ENCODE results near the gene CHRNA4.

The CHRNA4 gene

DNA sequence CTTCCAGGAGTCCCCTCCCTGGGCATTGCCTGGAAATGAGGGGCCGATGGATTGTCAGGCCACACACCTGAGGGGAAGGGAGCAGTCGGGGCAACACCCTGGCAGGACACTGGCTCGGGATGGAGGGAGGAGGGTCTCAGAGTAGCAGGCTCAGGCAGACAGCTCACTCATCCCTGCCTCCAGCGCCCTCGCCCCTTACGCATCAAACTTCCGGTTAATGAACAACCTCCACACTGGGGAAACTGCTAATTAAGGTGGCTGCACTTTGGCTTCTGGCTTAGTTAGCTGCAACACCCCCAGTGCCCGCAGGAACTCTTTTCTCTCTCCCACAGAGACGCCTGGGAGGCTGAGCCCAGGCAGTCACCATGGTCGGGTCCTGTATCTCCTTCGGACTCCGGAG is 13.4 kb upstream of the CHRNA4 start:
- Histone ChIP-seq H3K9me3 (ENCODE audit: low read length) (no peaks in the 10 kb centered on the region), H3K27me3 (ENCODE audit: control insufficient read depth in 1 of 2, insufficient read depth in 2 of 2, low read length in 2 of 2) (peaks cover 0 to 41% of the 10 kb centered on the region in 2 donors), H3K4me1 (ENCODE audit: insufficient read depth, low read length) (no peaks in the 10 kb centered on the region)

GRCh38 chr20:63373996-63374395 is 12.8 kb upstream of the CHRNA4 start:
- no peak overlapping the region for H3K27ac ChIP-seq (ENCODE audit: low read depth, low read length)
- no peak overlapping the region for H3K4me3 ChIP-seq (ENCODE audit: low read depth in 1 of 2, low read length in 2 of 2)
- H3K27me3 ChIP-seq (ENCODE audit: control insufficient read depth in 1 of 2, insufficient read depth in 2 of 2, low read length in 2 of 2) = peaks cover 0 to 41% of the 10 kb centered on the region in 2 donors
- H3K9ac ChIP-seq (ENCODE audit: low read length) = no peak overlapping the region
- H3K4me1 ChIP-seq (ENCODE audit: insufficient read depth, low read length) = no peaks in the 10 kb centered on the region
- H3K36me3 ChIP-seq (ENCODE audit: insufficient read depth, low read length) = no peaks in the 10 kb centered on the region
- no peaks in the 10 kb centered on the region for H3K9me3 ChIP-seq (ENCODE audit: low read length)

More for the DNA sequence above, 13.4 kb upstream of the CHRNA4 start:
- Histone ChIP-seq H3K27ac (ENCODE audit: low read depth, low read length) (no peak overlapping the region), H3K9ac (ENCODE audit: low read length) (no peak overlapping the region), H3K36me3 (ENCODE audit: insufficient read depth, low read length) (no peaks in the 10 kb centered on the region), H3K4me3 (ENCODE audit: low read depth in 1 of 2, low read length in 2 of 2) (no peak overlapping the region)

DNA sequence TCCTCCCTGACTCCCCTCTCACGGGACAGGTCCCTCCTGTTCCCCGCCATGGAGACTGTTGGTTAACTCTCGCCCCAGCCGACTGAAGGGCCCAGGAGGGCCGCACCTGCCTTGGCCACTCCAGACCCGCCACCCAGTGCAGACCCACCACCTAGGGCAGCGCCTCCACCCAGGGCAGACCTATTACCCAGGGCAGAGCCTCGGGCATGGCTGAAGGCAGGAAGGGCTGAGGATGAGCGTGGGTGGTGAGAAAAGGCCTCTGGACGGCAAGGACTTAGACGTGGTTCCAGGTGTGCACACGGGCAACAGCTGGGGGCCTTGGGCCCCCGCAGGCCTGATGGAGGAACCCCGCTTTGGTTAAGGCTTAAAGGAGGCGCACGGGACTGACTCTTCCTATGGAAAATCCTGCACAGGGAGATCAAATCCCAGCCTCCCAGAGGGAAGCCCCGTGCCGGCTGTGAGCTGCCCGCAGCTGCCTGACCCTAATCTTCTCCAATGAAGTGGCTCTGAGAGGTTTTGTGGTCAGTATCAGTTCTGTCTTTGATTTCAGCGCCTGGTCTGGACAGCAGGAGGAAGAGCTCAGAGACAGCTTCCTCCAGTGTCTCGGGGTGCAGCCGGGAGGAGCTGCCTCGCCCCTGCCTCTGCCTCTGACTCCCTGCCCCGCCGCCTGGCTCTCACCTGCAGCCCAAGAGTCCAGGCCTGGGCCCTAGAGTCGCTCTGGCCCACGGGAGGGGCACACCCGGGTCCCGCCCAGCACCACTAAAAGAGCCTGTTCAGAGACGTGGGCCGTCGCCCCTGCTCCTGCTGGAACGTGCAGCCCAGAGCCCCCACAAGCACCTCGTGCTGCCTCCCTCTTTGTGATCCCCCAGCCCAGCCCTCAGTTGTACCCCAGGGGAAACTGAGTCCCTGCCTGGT is 12.1 kb upstream of the CHRNA4 start:
- Histone ChIP-seq H3K9me3 (ENCODE audit: low read length) (no peaks in the 10 kb centered on the region), H3K4me3 (ENCODE audit: low read depth in 1 of 2, low read length in 2 of 2) (no peak overlapping the region), H3K27me3 (ENCODE audit: control insufficient read depth in 1 of 2, insufficient read depth in 2 of 2, low read length in 2 of 2) (peaks cover 0 to 41% of the 10 kb centered on the region in 2 donors), H3K4me1 (ENCODE audit: insufficient read depth, low read length) (no peaks in the 10 kb centered on the region), H3K9ac (ENCODE audit: low read length) (no peak overlapping the region), H3K27ac (ENCODE audit: low read depth, low read length) (no peak overlapping the region), H3K36me3 (ENCODE audit: insufficient read depth, low read length) (no peaks in the 10 kb centered on the region)

GRCh38 chr20:63371291-63371865 is 10.2 kb upstream of the CHRNA4 start:
- H3K36me3 ChIP-seq (ENCODE audit: insufficient read depth, low read length) = no peaks in the 10 kb centered on the region
- peaks cover 0 to 31% of the 10 kb centered on the region in 2 donors for H3K27me3 ChIP-seq (ENCODE audit: control insufficient read depth in 1 of 2, insufficient read depth in 2 of 2, low read length in 2 of 2)
- H3K9ac ChIP-seq (ENCODE audit: low read length) = no peak overlapping the region

DNA sequence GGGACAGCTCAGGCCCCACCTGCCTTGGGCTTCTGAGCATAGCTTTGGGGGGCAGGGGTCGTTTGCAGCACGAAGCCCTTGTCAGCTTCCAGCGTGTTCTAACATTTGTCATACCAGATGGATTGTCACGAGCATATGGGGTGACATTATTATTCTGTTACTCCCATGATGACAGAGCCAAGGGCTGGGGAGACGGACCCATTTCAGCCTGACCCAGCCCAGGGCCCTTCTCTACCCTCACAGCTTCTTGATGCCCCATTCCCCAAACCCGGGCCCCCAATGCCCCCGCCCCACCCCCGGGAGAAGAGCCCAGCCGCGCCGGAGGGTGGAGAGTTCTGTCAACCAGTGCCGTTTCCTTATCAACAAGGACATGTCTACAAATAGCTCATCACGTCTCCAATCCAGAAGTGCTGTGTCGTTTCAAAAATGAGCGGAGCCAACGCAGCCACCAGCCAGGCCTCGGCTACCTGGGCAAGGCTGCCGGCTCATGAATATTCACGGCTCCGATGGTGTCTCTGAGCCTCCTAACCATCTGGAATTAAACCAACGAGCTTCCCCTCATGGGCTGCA is 9.6 kb upstream of the CHRNA4 start:
- Histone ChIP-seq H3K27ac (ENCODE audit: low read depth, low read length) (no peak overlapping the region), H3K4me3 (ENCODE audit: low read depth in 1 of 2, low read length in 2 of 2) (no peak overlapping the region), H3K36me3 (ENCODE audit: insufficient read depth, low read length) (no peaks in the 10 kb centered on the region), H3K9ac (ENCODE audit: low read length) (no peak overlapping the region), H3K4me1 (ENCODE audit: insufficient read depth, low read length) (no peaks in the 10 kb centered on the region), H3K9me3 (ENCODE audit: low read length) (no peaks in the 10 kb centered on the region), H3K27me3 (ENCODE audit: control insufficient read depth in 1 of 2, insufficient read depth in 2 of 2, low read length in 2 of 2) (peaks cover 0 to 27% of the 10 kb centered on the region in 2 donors)

More at GRCh38 chr20:63371291-63371865, 10.2 kb upstream of the CHRNA4 start:
- Histone ChIP-seq H3K27ac (ENCODE audit: low read depth, low read length) (no peak overlapping the region), H3K9me3 (ENCODE audit: low read length) (no peaks in the 10 kb centered on the region), H3K4me1 (ENCODE audit: insufficient read depth, low read length) (no peaks in the 10 kb centered on the region), H3K4me3 (ENCODE audit: low read depth in 1 of 2, low read length in 2 of 2) (no peak overlapping the region)

GRCh38 chr20:63369724-63370617 is 8.8 kb upstream of the CHRNA4 start:
- H3K4me1 ChIP-seq (ENCODE audit: insufficient read depth, low read length) = no peaks in the 10 kb centered on the region
- H3K36me3 ChIP-seq (ENCODE audit: insufficient read depth, low read length) = no peaks in the 10 kb centered on the region
- no peak overlapping the region for H3K27ac ChIP-seq (ENCODE audit: low read depth, low read length)
- H3K9ac ChIP-seq (ENCODE audit: low read length) = no peak overlapping the region
- peaks cover 0 to 21% of the 10 kb centered on the region in 2 donors for H3K27me3 ChIP-seq (ENCODE audit: control insufficient read depth in 1 of 2, insufficient read depth in 2 of 2, low read length in 2 of 2)
- no peaks in the 10 kb centered on the region for H3K9me3 ChIP-seq (ENCODE audit: low read length)
- no peak overlapping the region for H3K4me3 ChIP-seq (ENCODE audit: low read depth in 1 of 2, low read length in 2 of 2)

DNA sequence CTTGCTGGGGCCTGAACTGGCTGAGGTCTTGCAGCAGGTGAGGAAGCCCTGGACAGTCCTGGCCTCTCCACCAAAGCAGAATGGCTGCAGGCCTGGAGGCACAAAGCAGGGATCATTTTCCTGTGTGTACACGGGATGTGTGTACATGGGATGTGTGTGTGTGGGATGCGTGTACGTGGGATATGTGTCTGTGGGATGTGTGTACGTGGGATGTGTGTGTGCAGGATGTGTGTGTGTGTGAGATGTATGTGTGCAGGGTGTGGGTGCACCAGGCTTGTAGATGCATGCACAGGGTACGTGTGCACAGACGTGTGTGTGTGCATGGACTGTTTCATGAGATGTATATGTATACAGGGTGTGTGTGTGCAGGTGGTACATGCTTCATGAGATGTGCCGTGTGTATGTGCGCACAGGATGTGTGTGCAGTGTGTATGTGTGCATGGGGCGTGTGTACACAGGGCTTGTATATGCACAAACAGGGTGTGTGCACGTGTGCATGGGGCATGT is 7.9 kb upstream of the CHRNA4 start:
- H3K27ac ChIP-seq (ENCODE audit: low read depth, low read length) = no peak overlapping the region
- no peaks in the 10 kb centered on the region for H3K9me3 ChIP-seq (ENCODE audit: low read length)
- H3K4me1 ChIP-seq (ENCODE audit: insufficient read depth, low read length) = no peaks in the 10 kb centered on the region
- H3K9ac ChIP-seq (ENCODE audit: low read length) = no peak overlapping the region
- H3K27me3 ChIP-seq (ENCODE audit: control insufficient read depth in 1 of 2, insufficient read depth in 2 of 2, low read length in 2 of 2) = peaks cover 0 to 21% of the 10 kb centered on the region in 2 donors
- H3K4me3 ChIP-seq (ENCODE audit: low read depth in 1 of 2, low read length in 2 of 2) = no peak overlapping the region
- H3K36me3 ChIP-seq (ENCODE audit: insufficient read depth, low read length) = no peaks in the 10 kb centered on the region

DNA sequence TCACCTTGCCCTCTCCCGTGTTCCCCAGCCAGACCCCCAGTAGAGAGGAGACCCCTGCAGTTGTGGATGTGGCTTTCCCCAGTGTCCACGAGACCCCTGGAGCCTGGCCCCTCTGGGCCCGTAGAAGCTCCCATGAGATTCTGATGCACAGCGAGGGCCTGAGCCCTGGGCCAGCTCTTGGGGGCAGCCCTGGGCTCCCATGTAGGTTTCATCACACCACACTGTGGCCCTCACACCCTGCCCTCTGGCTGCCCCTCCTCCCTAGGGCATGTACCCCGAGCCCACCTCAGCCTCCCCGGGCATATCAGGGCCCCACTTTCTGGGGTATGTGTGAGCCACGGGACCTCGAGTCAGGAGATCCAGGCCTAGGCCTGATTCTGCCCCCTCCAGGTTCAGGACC is 7.0 kb upstream of the CHRNA4 start:
- Histone ChIP-seq H3K27me3 (ENCODE audit: control insufficient read depth in 1 of 2, insufficient read depth in 2 of 2, low read length in 2 of 2) (peaks cover 0 to 25% of the 10 kb centered on the region in 2 donors), H3K9ac (ENCODE audit: low read length) (no peak overlapping the region), H3K36me3 (ENCODE audit: insufficient read depth, low read length) (no peaks in the 10 kb centered on the region), H3K9me3 (ENCODE audit: low read length) (no peaks in the 10 kb centered on the region), H3K4me3 (ENCODE audit: low read depth in 1 of 2, low read length in 2 of 2) (no peak overlapping the region), H3K27ac (ENCODE audit: low read depth, low read length) (no peak overlapping the region), H3K4me1 (ENCODE audit: insufficient read depth, low read length) (no peaks in the 10 kb centered on the region)

GRCh38 chr20:63367446-63368055 is 6.4 kb upstream of the CHRNA4 start:
- H3K27ac ChIP-seq (ENCODE audit: low read depth, low read length) = no peak overlapping the region
- no peaks in the 10 kb centered on the region for H3K36me3 ChIP-seq (ENCODE audit: insufficient read depth, low read length)
- peaks cover 0 to 22% of the 10 kb centered on the region in 2 donors for H3K27me3 ChIP-seq (ENCODE audit: control insufficient read depth in 1 of 2, insufficient read depth in 2 of 2, low read length in 2 of 2)
- no peaks in the 10 kb centered on the region for H3K9me3 ChIP-seq (ENCODE audit: low read length)
- H3K9ac ChIP-seq (ENCODE audit: low read length) = no peak overlapping the region
- H3K4me1 ChIP-seq (ENCODE audit: insufficient read depth, low read length) = no peaks in the 10 kb centered on the region
- no peak overlapping the region for H3K4me3 ChIP-seq (ENCODE audit: low read depth in 1 of 2, low read length in 2 of 2)

GRCh38 chr20:63366390-63367365 is 5.5 kb upstream of the CHRNA4 start:
- peaks cover 0 to 24% of the 10 kb centered on the region in 2 donors for H3K27me3 ChIP-seq (ENCODE audit: control insufficient read depth in 1 of 2, insufficient read depth in 2 of 2, low read length in 2 of 2)
- H3K4me3 ChIP-seq (ENCODE audit: low read depth in 1 of 2, low read length in 2 of 2) = no peak overlapping the region
- H3K4me1 ChIP-seq (ENCODE audit: insufficient read depth, low read length) = no peaks in the 10 kb centered on the region
- H3K9ac ChIP-seq (ENCODE audit: low read length) = no peak overlapping the region
- H3K36me3 ChIP-seq (ENCODE audit: insufficient read depth, low read length) = no peaks in the 10 kb centered on the region
- H3K27ac ChIP-seq (ENCODE audit: low read depth, low read length) = no peak overlapping the region
- no peaks in the 10 kb centered on the region for H3K9me3 ChIP-seq (ENCODE audit: low read length)
